Esophagus squamous epithelium (tissue), 4 donors: ENCODE results near the gene NSUN4.

Source experiments
- CTCF ChIP-seq, 6 experiments: fragments of 450-650 bp in 4 of 6; fragments of 200-600 bp in 2 of 6; sonication (generic) in 2 of 6; IDR thresholded peaks; one replicate each; pipeline ENCODE4 v1.5.1; 2016 to 2019; ENCODE audit warnings: antibody characterized with exemption in 6 of 6, mild to moderate bottlenecking in 4 of 6, moderate library complexity in 4 of 6
- POLR2A ChIP-seq, 4 donors: fragments of 450-650 bp; IDR thresholded peaks; one replicate each; pipeline ENCODE4 v1.6.1; 2017; ENCODE audit warnings: antibody characterized with exemption in 4 of 4, mild to moderate bottlenecking in 4 of 4, moderate library complexity in 3 of 4

- TF ChIP-seq POLR2A (IDR thresholded peaks at IDR 0.05) (no peak), CTCF (IDR thresholded peaks at IDR 0.05) (no peak)
Measured at GRCh38 chr1:46301406-46301807, 39.2 kb upstream of the NSUN4 start.
